DND-41 (cell line): ENCODE data around the gene OGFOD2.

Source experiments
- EZH2 ChIP-seq: IDR thresholded peaks from 3 replicates; pipeline ENCODE4 v1.6.1; 2012; ENCODE audit warnings: borderline replicate concordance, low read depth, mild to moderate bottlenecking, moderate library complexity, low read length, inconsistent platforms; ENCODE audit not compliant: severe bottlenecking
- TF ChIP-seq, protein P1 (sequence below): IDR thresholded peaks from 2 replicates; pipeline ENCODE4 v1.5.1; 2012; ENCODE audit warnings: borderline replicate concordance, low read length, moderate library complexity, mild to moderate bottlenecking; ENCODE audit not compliant: poor library complexity, severe bottlenecking; ENCODE audit errors: extremely low read depth

DNA sequence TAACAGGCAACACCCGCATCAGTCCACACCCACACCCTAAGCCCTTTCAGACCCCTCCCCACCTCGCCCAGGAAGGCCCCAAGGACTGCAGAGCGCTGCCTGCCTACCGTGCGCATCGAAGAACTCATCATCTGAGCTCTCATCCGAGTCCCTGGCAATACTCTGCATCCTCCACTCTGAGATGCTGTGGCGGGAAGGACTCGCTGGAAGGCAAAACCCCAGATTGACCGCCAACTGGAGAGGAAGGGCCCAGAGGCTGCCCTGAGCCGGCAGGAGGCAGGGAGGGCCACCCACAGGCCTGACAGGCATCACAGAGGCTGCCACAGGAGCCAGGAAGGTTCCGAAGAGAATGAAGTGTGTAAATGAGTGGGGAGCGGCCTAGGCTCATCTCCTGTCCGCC is 29.2 kb downstream of the OGFOD2 start:
- TF ChIP-seq, protein P1, sequence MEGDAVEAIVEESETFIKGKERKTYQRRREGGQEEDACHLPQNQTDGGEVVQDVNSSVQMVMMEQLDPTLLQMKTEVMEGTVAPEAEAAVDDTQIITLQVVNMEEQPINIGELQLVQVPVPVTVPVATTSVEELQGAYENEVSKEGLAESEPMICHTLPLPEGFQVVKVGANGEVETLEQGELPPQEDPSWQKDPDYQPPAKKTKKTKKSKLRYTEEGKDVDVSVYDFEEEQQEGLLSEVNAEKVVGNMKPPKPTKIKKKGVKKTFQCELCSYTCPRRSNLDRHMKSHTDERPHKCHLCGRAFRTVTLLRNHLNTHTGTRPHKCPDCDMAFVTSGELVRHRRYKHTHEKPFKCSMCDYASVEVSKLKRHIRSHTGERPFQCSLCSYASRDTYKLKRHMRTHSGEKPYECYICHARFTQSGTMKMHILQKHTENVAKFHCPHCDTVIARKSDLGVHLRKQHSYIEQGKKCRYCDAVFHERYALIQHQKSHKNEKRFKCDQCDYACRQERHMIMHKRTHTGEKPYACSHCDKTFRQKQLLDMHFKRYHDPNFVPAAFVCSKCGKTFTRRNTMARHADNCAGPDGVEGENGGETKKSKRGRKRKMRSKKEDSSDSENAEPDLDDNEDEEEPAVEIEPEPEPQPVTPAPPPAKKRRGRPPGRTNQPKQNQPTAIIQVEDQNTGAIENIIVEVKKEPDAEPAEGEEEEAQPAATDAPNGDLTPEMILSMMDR = no peak
- TF ChIP-seq EZH2 = no peak
